Ovary (tissue), 3 donors: ENCODE measurements around the gene ARNT2.

Experiments used
- EP300 ChIP-seq: sonication (generic); formaldehyde crosslinking; IDR thresholded peaks from one replicate; pipeline ENCODE4 v1.6.1; 2017; ENCODE audit warnings: antibody characterized with exemption
- POLR2A ChIP-seq: fragments of 450-650 bp; IDR thresholded peaks from one replicate; pipeline ENCODE4 v1.6.1; 2017; ENCODE audit warnings: antibody characterized with exemption, mild to moderate bottlenecking, moderate library complexity
- TF ChIP-seq, protein P1 (sequence below), 3 donors: fragments of 450-650 bp in 2 of 3; fragments of 200-600 bp in 1 of 3; IDR thresholded peaks; one replicate each; pipeline versions ENCODE4 v1.5.1 to v1.8.0; 2016 to 2022; ENCODE audit warnings: antibody characterized with exemption in 3 of 3, mild to moderate bottlenecking in 1 of 3
- donor health status: DM: no; HTN: no; CAD: no.

GRCh38 chr15:80436511-80437307 is 32.5 kb downstream of the ARNT2 start:
- TF ChIP-seq, protein P1, sequence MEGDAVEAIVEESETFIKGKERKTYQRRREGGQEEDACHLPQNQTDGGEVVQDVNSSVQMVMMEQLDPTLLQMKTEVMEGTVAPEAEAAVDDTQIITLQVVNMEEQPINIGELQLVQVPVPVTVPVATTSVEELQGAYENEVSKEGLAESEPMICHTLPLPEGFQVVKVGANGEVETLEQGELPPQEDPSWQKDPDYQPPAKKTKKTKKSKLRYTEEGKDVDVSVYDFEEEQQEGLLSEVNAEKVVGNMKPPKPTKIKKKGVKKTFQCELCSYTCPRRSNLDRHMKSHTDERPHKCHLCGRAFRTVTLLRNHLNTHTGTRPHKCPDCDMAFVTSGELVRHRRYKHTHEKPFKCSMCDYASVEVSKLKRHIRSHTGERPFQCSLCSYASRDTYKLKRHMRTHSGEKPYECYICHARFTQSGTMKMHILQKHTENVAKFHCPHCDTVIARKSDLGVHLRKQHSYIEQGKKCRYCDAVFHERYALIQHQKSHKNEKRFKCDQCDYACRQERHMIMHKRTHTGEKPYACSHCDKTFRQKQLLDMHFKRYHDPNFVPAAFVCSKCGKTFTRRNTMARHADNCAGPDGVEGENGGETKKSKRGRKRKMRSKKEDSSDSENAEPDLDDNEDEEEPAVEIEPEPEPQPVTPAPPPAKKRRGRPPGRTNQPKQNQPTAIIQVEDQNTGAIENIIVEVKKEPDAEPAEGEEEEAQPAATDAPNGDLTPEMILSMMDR (IDR thresholded peaks at IDR 0.05): no peak
- TF ChIP-seq POLR2A (no peak), EP300 (no peak)
